ENCODE data around the gene KCNIP4.

Gene KCNIP4

DNA sequence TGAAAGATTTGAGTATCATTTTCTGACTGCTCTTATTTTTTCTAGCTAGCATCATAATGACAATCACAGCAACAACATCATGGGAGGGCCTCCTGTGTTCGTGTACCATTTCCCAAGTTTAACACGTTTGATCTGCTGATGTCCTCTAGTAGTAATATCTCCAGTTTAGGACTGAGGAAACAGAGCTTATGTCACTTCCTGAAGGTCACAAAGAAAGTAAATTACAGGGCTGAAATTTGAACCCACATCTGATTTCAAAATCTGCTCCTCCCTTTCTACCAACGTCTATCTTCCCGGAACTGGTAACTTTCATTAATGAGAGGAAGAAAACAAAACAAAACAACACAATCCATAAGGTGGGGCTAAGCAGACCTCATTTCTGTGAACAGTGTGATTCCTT is 945.6 kb downstream of the KCNIP4 start:
- POLR2A ChIA-PET (ENCODE audit: low non-redundant PET): no interaction called here
- CTCF ChIA-PET: no interaction called here
- TF ChIP-seq, protein P1, sequence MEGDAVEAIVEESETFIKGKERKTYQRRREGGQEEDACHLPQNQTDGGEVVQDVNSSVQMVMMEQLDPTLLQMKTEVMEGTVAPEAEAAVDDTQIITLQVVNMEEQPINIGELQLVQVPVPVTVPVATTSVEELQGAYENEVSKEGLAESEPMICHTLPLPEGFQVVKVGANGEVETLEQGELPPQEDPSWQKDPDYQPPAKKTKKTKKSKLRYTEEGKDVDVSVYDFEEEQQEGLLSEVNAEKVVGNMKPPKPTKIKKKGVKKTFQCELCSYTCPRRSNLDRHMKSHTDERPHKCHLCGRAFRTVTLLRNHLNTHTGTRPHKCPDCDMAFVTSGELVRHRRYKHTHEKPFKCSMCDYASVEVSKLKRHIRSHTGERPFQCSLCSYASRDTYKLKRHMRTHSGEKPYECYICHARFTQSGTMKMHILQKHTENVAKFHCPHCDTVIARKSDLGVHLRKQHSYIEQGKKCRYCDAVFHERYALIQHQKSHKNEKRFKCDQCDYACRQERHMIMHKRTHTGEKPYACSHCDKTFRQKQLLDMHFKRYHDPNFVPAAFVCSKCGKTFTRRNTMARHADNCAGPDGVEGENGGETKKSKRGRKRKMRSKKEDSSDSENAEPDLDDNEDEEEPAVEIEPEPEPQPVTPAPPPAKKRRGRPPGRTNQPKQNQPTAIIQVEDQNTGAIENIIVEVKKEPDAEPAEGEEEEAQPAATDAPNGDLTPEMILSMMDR (conservative IDR thresholded peaks at IDR 0.05; ENCODE audit: low read depth): no peak
- DNase-seq (ENCODE audit: low spot score): no peak
- H3K27ac ChIP-seq: no peak overlapping the region

DNA sequence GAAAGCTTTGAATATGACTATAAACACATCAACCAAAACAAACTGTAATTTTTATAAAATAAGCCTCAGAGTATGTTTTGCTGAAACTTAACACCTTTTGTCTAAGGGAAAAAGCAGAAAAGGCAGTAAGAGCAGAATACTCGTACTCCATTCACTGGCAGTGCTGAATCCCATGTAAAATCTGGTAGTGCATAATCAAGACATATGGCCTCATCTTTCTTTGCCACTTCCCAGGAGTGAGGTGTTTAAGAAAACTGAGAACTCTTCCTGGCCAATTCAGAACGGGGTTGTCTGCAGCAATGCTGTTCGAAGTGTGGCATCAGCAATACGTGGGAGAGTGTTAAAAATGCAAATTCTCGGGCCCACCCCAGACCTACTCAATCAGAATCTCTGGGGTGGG is 946.3 kb downstream of the KCNIP4 start:
- DNase-seq (ENCODE audit: low spot score): no peak
- ChIA-PET CTCF (no interaction called here), POLR2A (ENCODE audit: low non-redundant PET) (no interaction called here)
- TF ChIP-seq, protein P1 (conservative IDR thresholded peaks at IDR 0.05; ENCODE audit: low read depth): no peak
- no peak overlapping the region for H3K27ac ChIP-seq

DNA sequence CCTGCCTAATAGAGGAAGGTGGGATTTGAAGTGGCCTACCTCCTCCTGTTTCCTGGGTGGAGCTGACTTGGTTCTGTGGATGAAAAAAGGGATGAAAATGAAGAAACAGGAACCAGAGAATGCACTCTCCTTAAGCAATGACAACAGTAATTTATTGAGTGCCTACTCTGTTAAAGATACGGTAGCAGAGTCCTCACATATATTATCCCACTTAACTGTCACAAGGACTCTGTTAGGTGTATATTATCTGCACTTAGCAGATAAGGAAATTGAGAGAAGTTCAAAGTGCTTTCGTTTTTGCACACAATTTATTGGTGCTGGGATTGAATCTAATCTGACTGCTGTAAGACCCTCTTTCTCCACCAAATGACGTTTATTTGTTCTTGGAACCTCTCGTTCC is 947.1 kb downstream of the KCNIP4 start:
- TF ChIP-seq, protein P1 (conservative IDR thresholded peaks at IDR 0.05; ENCODE audit: low read depth): no peak
- H3K27ac ChIP-seq: no peak overlapping the region
- ChIA-PET CTCF (no interaction called here), POLR2A (ENCODE audit: low non-redundant PET) (no interaction called here)
- no peak for DNase-seq (ENCODE audit: low spot score)

DNA sequence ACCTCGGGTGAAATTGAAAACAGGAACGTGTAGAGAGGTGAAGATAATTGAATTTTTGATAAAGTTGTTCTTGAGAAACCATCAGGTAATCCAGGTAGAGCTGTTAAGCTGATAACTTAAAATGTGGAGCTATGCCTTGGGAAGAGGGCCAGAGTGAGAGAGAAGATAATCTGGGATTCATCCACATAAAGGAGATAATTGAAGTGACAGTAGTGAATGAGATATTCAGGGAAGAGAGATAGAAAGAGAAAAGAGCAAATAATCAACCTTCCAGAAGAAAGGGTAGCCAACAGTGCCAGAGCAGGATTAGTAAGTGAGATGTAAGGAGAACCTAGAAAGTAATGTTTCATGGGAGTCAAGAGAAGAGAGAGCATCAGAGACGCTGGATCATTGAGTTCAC is 950.7 kb downstream of the KCNIP4 start:
- TF ChIP-seq, protein P1 (conservative IDR thresholded peaks at IDR 0.05; ENCODE audit: low read depth): no peak
- POLR2A ChIA-PET (ENCODE audit: low non-redundant PET): no interaction called here

DNA sequence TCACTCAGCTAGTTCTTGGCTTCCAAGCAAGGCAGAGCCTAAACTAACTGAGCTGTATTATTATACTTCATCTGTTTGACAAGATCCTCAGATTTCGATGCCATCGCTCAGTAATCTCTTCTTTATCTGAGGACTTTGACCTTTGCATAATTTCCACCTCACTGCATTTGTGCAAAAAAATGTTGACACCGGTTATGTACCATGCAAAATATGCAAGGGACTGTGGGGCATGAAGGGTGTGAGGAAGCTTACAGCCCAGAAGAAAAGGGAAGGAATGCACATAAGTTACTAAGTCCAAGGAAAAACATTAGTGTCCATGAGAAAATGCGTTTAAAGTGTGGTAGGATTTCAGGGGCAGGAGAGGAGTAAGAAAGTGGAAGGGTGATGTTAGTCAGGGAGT is 953.0 kb downstream of the KCNIP4 start:
- TF ChIP-seq, protein P1 (conservative IDR thresholded peaks at IDR 0.05; ENCODE audit: low read depth): no peak
- ChIA-PET POLR2A (ENCODE audit: low non-redundant PET) (no interaction called here), CTCF (no interaction called here)
- H3K27ac ChIP-seq: no peak overlapping the region
- no peak for DNase-seq (ENCODE audit: low spot score)

More for the DNA sequence above, 950.7 kb downstream of the KCNIP4 start:
- CTCF ChIA-PET: no interaction called here
- no peak for DNase-seq (ENCODE audit: low spot score)
- H3K27ac ChIP-seq: no peak overlapping the region

DNA sequence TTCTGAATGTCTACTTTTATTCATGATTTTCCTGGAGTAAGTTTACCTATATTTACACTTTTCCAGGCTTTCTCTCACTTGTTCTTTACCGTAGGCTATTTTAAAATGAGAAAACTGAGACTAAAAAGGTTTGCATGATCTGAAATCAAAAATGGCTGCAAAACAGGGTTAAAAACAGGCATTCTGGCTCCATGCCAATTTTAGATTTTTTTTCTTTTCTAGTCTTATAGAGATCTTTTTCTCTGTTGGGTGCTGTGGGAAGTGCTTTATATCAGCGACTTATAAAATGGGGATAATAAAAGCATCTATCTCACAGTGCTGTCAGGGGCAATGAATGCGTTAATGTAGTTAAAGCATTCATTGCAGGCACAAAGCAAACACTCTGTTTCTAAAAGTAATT is 953.6 kb downstream of the KCNIP4 start:
- DNase-seq (ENCODE audit: low spot score): no peak
- no peak overlapping the region for H3K27ac ChIP-seq
- ChIA-PET CTCF (no interaction called here), POLR2A (ENCODE audit: low non-redundant PET) (no interaction called here)
- TF ChIP-seq, protein P1 (conservative IDR thresholded peaks at IDR 0.05; ENCODE audit: low read depth): no peak

DNA sequence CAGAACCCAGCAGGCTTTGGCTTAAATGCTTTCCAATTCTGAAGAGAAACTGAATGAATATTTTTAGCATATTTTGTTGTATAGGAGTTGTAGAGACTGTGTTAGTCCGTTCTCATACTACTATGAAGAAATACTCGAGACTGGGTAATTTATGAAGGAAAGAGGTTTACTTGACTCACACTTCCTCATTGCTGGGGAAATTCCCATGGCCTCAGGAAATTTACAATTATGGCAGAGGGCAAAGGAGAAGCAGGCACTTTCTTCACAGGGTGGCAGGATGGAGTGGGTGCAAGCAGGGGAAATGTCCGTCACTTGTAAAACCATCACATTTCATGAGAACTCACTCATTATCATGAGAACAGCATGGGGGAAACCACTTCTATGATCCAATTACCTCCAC is 956.6 kb downstream of the KCNIP4 start:
- CTCF ChIA-PET: no interaction called here
- TF ChIP-seq, protein P1 (conservative IDR thresholded peaks at IDR 0.05; ENCODE audit: low read depth): no peak

More for the DNA sequence above, 956.6 kb downstream of the KCNIP4 start:
- no peak for DNase-seq (ENCODE audit: low spot score)
- POLR2A ChIA-PET (ENCODE audit: low non-redundant PET): no interaction called here
- no peak overlapping the region for H3K27ac ChIP-seq
